Esophagus (tissue), 2 donors: ENCODE data around the gene NDFIP1. TPM values are rescaled to one million over a fixed set of nuclear protein-coding genes. Genes with fewer than 3 reads are reported as not detected.
A peak's percentile ranks its signal among the peaks of the same experiment; 100 is the strongest.

ENCODE experiments used
- H3K27ac ChIP-seq, 2 donors: one replicate each; pipeline ENCODE4 v1.5.1; 2013; ENCODE audit warnings: low read depth in 2 of 2, mild to moderate bottlenecking in 2 of 2, inconsistent platforms in 1 of 2, low read length in 1 of 2, moderate library complexity in 1 of 2
- H3K27me3 ChIP-seq, 2 donors: one replicate each; pipeline ENCODE4 v1.6.1; 2013; ENCODE audit warnings: low read length in 2 of 2, control low read depth in 1 of 2, mild to moderate bottlenecking in 1 of 2; ENCODE audit not compliant: insufficient read depth in 2 of 2, control insufficient read depth in 1 of 2
- H3K36me3 ChIP-seq, 2 donors: one replicate each; pipeline ENCODE4 v1.6.1; 2013; ENCODE audit warnings: low read length in 1 of 2; ENCODE audit not compliant: control insufficient read depth in 2 of 2, insufficient read depth in 2 of 2
- H3K4me1 ChIP-seq, 2 donors: one replicate each; pipeline ENCODE4 v1.6.1; 2013; ENCODE audit warnings: low read length in 1 of 2; ENCODE audit not compliant: control insufficient read depth in 2 of 2, insufficient read depth in 2 of 2
- H3K4me3 ChIP-seq, 2 donors: one replicate each; pipeline ENCODE4 v1.5.1; 2013; ENCODE audit warnings: low read length in 2 of 2, mild to moderate bottlenecking in 2 of 2, low read depth in 1 of 2, moderate library complexity in 1 of 2
- H3K9me3 ChIP-seq, 2 donors: one replicate each; pipeline ENCODE4 v1.6.1; 2013; ENCODE audit warnings: mild to moderate bottlenecking in 2 of 2, low read depth in 1 of 2, low read length in 1 of 2, moderate library complexity in 1 of 2; ENCODE audit not compliant: control insufficient read depth in 2 of 2, insufficient read depth in 1 of 2
- WGBS, 2 donors: extraction: QIAGEN DNeasy Blood & Tissue Kit; methylation state at CpG; one replicate each; pipeline ENCODE4 v1.1.7; 2013; 5-methylcytosine and 5-hydroxymethylcytosine counted together
- polyA plus RNA-seq, 2 donors: library from polyadenylated mRNA; stranded (reverse); fragments of 200-250 nt; gene quantifications; one replicate each; pipeline ENCODE4 v1.2.3, GENCODE V29; 2013
- donor health status: healthy with polysubstance abuse.
- donor health status: Bipolar disorder and iron deficiency.

The NDFIP1 gene, protein sequence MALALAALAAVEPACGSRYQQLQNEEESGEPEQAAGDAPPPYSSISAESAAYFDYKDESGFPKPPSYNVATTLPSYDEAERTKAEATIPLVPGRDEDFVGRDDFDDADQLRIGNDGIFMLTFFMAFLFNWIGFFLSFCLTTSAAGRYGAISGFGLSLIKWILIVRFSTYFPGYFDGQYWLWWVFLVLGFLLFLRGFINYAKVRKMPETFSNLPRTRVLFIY
- polyA plus RNA-seq: 10 to 100 TPM; 14.1 to 24.4 TPM

DNA sequence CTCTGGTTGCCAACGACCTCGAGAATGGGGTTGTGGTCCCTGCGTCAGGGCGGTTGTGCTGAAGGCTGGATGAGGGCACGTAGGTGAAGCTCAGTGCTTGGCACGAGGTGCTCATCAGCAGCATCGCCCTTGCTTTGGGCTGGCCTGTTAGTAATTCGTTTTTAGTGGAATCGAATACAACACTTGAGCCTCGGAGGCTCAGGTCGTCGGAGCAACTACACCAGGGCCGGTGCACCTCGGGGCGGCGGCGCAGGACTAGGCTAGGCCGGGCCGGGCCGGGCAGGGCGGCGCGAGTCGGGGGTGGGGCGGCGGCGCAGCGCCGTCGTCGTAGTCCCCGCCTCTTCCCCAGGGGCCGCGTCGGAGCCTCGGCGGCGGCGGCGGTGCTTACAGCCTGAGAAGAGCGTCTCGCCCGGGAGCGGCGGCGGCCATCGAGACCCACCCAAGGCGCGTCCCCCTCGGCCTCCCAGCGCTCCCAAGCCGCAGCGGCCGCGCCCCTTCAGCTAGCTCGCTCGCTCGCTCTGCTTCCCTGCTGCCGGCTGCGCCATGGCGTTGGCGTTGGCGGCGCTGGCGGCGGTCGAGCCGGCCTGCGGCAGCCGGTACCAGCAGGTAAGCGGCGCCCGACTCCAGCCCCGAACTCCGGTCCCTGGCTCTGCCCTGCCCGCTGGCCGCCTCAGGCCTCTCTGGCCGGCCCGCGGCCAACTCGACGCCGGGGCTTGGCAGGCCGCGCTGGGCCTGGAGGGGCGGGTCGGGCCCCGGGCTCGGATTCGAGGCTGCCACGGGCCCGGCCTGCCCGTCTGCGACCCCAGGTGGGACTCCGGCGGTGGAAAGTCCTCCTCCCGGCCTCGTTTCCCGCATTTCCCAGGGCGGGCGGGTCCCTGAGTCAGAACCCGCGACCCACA lies at the start of gene NDFIP1:
TSS of gene NDFIP1 (plus strand) at position 348 of the 899 bp plus-strand sequence. CDS start at position 544, 196 bp downstream.
- Histone ChIP-seq H3K4me3 (peak within 1 kb of the TSS; percentile 84 to 98), H3K27ac (peak within 1 kb of the TSS; percentile 99 to 100), H3K9me3 (no peaks in the 10 kb centered on the region), H3K27me3 (no peaks in the 10 kb centered on the region), H3K4me1 (peaks cover 0 to 4% of the 10 kb centered on the region in 2 donors), H3K36me3 (no peaks in the 10 kb centered on the region)
- 2 to 3% methylated on average over 54 to 103 of the region's 103 CpGs for WGBS, 2 donors

DNA sequence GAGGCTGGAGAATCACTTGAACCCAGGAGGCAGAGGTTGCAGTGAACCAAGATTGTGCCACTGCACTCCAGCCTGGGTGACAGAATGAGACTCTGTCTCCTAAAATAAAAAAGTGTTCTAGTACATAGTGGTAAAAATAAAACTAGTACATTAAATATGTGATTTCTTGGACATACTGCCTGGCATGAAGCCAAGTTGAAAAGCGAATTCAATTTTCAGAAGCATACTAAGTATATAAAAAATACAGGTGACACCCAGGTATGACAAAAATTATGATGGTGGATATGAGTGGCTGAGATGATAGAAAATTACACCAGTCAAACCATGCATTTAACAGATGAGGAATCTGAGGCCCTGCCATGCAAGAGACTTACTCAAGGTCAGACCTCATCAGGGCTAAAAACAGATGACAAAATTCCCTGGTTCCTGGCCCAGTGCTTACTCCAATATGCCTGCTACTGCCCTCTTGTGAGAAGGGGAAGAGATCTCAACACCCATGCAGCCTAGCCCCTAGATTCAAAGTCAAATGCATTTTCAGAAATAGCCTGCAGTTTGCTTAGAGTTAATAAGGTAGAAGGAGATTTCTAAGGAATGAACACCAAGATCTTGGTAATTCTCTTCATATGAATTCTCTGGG lies 49.2 kb upstream of the NDFIP1 start:
- H3K27me3 ChIP-seq: no peaks in the 10 kb centered on the region
- H3K9me3 ChIP-seq: no peaks in the 10 kb centered on the region
- 79 to 89% methylated on average over 1 of the region's 1 CpG for WGBS, 2 donors
- H3K27ac ChIP-seq: no peak overlapping the region
- no peak overlapping the region for H3K4me3 ChIP-seq
- H3K36me3 ChIP-seq: no peaks in the 10 kb centered on the region
- no peaks in the 10 kb centered on the region for H3K4me1 ChIP-seq

DNA sequence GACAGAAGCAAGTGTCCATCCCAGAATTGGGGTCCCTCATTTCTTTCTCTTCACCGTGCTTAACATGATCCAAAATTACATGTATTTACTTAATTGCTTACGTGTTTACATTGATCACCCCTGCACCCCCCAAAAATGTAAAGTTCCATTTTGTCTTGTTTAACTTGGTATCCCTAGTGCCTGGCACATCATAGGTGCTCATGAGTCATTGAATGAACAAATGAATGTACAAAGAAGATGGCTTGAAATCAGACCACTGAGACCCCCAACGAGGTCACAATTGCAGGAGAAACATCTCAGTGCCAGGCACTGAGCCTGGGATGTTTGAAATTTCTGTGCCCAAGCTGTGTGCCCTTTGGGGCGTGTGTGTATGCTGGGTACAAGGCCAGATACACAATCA lies 45.2 kb upstream of the NDFIP1 start:
- no peaks in the 10 kb centered on the region for H3K4me1 ChIP-seq
- H3K27me3 ChIP-seq: no peaks in the 10 kb centered on the region
- H3K4me3 ChIP-seq: no peak overlapping the region
- 69 to 74% methylated on average over 4 of the region's 4 CpGs for WGBS, 2 donors
- no peaks in the 10 kb centered on the region for H3K36me3 ChIP-seq
- no peak overlapping the region for H3K27ac ChIP-seq
- no peaks in the 10 kb centered on the region for H3K9me3 ChIP-seq

DNA sequence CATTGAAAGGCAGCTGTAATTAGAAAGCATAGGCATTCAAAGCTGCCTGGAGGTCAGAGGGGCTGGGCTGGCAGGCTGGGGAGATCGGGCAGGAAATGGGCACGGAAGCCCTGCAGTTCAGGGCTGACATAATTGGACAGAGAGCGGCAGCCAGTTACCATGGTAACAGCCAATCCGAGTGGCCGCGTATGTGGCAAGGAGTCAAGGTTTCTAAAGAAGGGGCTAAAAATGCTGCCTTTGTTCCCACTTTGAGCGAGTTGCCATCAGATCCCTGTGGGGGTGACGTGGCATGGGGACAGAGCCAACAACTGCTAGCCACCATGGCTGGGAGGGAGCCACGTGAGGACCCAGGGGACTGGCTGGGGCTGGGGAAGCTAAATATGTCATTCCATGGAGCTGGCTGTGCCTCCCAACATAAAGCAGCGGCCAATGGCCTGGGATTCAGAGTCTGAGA lies 44.7 kb upstream of the NDFIP1 start:
- H3K4me1 ChIP-seq: no peaks in the 10 kb centered on the region
- no peaks in the 10 kb centered on the region for H3K36me3 ChIP-seq
- H3K4me3 ChIP-seq: no peak overlapping the region
- H3K27me3 ChIP-seq: no peaks in the 10 kb centered on the region
- H3K27ac ChIP-seq: no peak overlapping the region
- no peaks in the 10 kb centered on the region for H3K9me3 ChIP-seq
- 26 to 38% methylated on average over 10 of the region's 10 CpGs for WGBS, 2 donors

DNA sequence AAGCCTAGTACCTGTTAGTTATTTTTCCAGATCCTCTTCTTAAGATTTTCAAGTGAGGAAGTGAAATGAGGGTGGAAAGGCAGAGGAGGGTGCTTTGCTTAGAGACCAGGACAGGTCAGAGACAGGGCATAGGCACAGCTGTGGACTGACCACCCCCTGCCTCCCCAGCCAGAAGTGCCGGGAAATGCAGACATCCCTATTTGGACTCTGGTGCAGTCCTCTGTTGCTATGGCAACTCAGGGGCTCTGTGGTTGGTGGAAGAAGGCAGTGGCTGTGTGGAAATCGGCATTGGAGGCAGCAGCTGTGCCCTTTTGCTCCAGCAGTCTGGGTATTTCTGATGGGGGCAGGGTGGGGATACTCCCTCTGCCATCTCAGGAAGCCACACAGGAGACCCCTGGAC lies 43.3 kb upstream of the NDFIP1 start:
- Histone ChIP-seq H3K27ac (no peak overlapping the region), H3K27me3 (no peaks in the 10 kb centered on the region), H3K4me1 (no peaks in the 10 kb centered on the region), H3K4me3 (no peak overlapping the region), H3K36me3 (no peaks in the 10 kb centered on the region), H3K9me3 (no peaks in the 10 kb centered on the region)
- WGBS, 2 donors: 54 to 68% methylated on average over 2 of the region's 2 CpGs

DNA sequence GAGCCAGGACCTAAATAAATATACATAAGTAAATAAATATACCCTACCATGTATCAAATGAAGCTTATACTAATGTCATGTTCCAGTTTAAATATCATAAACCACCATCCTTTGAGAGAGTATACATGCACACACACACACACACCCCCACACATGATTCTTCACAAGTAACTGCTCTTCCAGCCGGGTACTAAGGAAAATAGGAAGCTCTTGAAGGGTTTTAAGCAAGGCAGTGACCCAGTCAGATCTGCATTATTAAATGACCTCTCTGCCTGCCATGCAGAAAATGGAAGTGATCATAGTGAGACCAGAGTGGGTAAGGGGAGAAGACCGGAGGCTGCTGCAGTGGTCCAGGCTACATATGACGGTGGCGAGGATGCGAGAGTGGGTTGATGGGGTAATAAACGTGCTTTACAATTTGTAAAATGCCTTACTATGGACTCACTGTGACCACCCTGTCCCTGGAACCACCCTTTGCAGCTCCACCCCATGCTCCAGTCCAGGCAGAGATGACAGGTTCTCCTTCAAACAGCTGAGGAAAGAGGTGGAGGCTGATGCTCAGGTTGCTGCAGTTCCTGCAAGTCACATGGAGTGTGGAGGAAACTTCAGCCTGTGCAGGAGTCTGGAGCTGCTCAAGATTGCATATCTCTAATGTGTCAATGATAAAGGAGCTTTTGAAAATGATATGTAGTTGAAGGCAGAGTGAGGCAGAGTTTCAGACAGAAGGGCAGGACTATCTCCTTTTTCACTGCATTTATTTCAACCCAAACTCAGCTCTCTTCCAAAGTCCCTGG lies 38.8 kb upstream of the NDFIP1 start:
- Histone ChIP-seq H3K4me3 (no peak overlapping the region), H3K9me3 (no peaks in the 10 kb centered on the region), H3K36me3 (no peaks in the 10 kb centered on the region), H3K27ac (no peak overlapping the region), H3K27me3 (no peaks in the 10 kb centered on the region), H3K4me1 (no peaks in the 10 kb centered on the region)
- 80 to 84% methylated on average over 6 of the region's 6 CpGs for WGBS, 2 donors

DNA sequence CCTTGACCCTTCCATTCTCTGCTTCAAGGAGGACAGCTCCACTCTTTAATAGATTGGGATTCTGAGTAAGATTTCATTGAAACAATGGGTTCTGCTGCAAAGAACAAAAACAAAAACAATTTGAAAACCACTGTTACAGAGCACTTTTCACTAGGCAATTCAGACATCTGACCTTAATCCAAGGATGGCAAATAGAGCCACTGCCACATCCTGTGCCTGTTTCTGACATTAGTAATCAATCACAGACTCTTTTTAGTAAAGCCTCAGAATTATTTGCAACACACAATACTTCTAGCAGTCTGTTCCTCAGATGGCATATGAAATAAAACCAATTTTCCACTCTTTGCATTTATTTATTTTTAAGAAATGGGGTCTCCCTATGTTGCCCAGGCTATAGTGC lies 37.8 kb upstream of the NDFIP1 start:
- H3K36me3 ChIP-seq: no peaks in the 10 kb centered on the region
- no peaks in the 10 kb centered on the region for H3K9me3 ChIP-seq
- no peak overlapping the region for H3K27ac ChIP-seq
- H3K27me3 ChIP-seq: no peaks in the 10 kb centered on the region
- H3K4me3 ChIP-seq: no peak overlapping the region
- no peaks in the 10 kb centered on the region for H3K4me1 ChIP-seq

DNA sequence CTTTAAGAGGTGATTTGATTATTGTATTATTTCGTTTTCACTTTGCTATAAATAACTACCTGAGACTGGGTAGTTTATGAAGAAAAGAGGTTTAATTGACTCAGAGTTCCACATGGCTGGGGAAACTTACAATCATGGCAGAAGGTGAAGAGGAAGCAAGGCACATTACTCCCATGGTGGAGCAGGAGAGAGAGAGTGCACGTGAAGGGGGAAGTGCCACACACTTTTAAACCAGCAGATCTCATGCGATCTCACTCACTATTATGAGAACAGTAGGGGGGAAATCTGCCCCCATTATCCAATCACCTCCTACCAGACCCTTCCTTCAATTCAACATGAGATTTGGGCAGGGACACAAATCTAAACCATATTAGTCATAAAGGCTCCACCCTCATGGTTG lies 36.1 kb upstream of the NDFIP1 start:
- H3K4me3 ChIP-seq: no peak overlapping the region
- no peaks in the 10 kb centered on the region for H3K36me3 ChIP-seq
- 66 to 67% methylated on average over 3 of the region's 3 CpGs for WGBS, 2 donors
- no peaks in the 10 kb centered on the region for H3K27me3 ChIP-seq
- no peaks in the 10 kb centered on the region for H3K9me3 ChIP-seq
- H3K4me1 ChIP-seq: no peaks in the 10 kb centered on the region
- H3K27ac ChIP-seq: no peak overlapping the region

DNA sequence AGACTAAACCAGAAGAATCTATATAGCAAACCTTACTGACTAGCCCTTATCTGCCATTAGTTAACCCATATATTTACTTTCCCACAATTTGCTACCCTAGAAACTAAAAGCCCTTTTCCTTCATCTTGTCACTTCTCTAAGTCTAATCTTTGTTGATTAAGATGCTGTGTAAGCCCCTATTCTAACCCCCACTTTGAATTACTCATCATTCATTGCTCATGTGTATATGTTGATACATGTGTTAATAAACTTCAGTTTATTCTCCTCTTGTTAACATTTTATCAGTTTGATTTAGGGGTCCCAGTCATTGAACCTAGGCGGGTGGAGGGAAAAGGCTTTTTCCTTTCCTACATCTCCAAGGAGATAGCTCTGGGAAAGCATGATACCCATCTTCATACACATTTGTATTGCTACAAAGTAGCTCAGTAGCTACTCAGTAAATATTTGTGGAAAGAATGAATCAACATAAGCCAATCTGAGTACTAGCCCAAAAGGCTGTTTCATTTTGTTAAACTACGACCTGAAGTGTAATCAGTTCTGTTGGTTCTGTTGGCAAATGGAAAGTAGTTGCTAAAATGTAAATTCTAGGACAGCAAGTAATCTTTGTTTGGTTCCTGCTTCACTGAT lies 35.1 kb upstream of the NDFIP1 start:
- Histone ChIP-seq H3K27me3 (no peaks in the 10 kb centered on the region), H3K4me3 (no peak overlapping the region), H3K4me1 (no peaks in the 10 kb centered on the region), H3K9me3 (no peaks in the 10 kb centered on the region), H3K27ac (no peak overlapping the region), H3K36me3 (no peaks in the 10 kb centered on the region)
- WGBS, 2 donors: 73 to 79% methylated on average over 2 of the region's 2 CpGs
